ENCODE measurements around the gene UFD1.

UFD1 gene, protein sequence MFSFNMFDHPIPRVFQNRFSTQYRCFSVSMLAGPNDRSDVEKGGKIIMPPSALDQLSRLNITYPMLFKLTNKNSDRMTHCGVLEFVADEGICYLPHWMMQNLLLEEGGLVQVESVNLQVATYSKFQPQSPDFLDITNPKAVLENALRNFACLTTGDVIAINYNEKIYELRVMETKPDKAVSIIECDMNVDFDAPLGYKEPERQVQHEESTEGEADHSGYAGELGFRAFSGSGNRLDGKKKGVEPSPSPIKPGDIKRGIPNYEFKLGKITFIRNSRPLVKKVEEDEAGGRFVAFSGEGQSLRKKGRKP

DNA sequence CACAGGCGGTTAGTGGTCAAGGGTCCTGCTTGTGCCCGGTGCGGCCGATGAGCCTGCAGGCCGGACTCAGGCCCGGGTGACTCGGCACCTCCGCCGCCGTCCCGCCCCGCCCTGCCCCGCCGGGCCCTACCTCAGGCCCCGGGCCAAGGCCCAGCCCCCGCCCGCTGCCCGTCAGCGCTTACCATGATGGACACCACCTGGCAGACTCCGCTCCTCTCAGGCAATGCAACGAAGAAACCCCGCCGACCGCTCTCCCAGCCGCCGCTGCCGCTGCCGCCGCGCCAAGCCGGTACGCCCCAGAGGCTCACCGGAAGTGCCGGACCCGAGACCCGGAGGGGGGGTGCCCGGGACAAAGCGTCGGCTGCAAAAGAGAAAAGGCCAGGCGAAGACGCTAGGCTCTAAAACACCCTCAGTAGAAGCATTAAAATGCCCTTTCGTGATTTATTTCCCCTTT lies at the start of gene UFD1:
UFD1 (minus strand) TSS at position 293 of the 454 bp plus-strand sequence; CDS start at position 185, 108 bp downstream.
- peak; percentile 71 for DNase-seq

DNA sequence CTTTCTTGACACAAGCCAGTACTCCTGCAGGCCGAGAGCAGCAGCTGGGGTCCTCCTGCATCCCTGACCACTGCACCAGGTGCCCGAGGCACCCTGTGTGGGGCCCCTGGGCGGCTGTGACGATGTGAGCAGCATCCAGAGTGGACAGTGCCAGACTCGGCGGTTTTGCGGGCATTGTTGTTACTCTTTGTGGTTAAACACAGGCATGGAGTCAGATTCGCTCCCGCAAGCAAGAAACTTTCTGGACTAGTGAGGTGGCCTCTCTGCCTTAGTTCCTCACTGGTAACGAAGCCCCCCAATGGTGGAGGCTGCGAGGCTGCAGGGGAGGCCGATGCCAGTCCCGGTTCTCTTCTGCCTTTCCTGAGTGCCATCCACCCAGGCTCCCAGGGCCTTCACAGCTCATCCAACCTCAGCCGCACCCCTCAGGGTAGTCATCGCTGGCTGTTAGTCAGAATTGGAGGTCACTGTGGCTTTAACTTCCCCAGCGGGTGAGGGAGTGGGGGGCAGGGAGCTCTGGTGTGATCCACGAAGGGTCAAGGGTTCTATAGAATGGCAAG lies 48.9 kb upstream of the UFD1 start:
- DNase-seq = peak; percentile 42

DNA sequence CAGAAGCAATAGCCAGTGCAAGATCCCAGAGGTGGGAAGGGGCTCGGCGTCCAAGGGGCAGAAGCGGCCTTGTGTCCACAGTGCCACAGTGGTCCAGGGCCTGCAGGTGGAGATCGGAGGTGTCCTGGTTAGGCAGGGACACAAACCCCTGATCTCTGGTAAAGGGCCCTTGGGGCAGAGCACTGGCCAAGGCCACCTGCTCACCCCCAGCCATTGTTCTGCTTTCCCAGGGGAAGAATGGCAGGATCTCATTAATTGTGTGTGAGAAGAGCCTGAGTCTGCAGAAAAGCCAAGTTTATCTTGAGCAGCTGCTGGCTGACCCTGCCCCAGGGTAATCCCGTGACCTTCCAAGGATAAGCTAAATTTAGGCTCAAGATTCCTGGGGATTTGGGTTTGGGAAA lies 48.3 kb upstream of the UFD1 start:
- peak; percentile 61 for DNase-seq

DNA sequence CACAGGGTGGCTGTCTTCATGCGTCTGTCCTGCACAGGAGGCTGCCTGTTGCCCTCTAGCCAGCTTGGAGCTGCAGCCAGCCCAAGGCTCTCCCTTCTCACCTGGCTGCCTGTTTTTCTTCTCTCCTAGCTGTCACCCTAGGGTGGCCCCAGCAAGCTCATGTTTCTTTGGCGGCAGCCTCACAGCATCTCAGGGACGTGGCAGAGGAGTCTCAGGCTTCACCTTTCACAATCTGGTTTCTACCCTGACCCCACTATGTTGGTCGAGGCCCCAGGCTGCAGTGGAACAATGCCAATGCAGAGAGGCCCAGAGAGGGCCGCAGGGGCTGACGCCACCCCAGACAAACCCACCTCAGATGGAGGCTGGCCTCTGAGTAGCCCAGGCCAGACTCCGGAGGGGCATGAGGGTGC lies 47.7 kb upstream of the UFD1 start:
- no peak for DNase-seq

DNA sequence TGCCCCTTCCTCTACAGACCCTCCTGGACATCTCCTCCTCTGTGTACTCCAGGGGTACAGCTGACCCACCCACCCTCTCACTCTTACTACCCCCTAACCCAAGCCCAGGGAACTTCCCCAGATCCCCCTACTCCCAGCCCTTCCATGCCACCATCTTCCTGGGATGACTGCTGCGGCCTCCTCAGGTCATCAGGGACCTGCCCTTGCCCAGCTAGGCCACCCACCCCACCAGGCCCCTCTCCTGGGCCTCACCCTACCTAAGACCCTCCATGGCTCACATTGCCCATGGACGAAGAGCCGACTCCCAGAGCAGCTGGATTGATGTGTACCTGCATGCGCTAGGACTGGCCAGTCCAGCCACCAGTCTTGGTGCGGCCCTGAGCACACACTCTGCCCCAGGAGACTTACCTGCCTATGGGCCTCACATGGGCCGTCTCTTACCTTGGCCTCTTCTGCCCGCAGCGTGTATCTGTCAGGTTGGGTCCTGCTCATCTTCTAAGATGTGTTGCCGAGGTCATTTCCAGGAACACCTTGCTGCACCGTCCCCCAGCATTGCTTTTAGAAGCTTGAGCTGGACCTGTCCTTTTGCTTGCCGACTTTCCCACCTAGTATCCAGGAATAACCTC lies 47.2 kb upstream of the UFD1 start:
- no peak for DNase-seq

DNA sequence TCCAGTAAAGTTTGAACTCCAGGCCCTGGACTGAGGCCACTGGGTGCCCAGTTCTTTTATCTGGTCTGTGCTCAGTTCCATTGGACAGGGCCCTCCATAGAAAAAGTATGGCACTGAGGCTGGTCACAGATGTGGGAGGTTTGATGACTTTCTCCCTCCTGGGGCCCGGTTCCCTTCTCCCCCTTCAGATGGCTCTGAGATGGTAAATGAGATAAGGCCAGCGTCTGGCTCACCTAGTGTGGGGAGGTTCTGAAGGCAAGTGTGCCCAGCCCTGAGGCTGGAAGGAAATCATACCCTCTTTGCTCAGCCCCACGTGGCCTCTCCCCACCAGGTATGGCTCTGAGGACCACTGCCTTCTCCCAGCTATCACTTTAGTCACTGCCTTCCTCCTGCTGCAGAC lies 46.7 kb upstream of the UFD1 start:
- no peak for DNase-seq

DNA sequence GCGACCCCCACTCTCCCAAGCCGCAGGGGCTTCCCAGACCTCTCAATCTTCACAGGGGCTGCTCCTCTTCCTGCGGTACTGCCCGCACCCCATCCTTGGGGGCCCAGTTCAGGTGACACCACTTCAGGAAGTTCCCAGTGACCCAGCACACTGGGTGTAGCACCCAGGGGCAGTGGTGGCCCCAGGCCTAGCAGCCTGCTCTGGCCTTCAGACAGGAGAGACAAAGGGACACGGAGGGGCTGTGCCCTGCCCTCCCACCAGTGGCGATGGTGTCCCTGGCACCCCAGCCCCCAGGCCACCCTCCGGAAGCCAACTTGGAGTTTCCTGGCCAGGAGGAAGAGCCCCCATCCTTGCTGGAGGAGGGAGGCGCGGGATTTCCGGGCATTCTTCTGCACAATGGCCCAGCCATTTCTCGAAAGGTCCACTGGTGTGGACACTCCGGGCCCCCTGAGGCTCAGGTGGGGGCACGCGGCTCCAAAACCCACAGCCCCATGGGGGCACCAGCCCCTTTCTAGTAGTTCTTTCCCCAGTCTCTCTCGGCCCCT lies 46.2 kb upstream of the UFD1 start:
- no peak for DNase-seq

DNA sequence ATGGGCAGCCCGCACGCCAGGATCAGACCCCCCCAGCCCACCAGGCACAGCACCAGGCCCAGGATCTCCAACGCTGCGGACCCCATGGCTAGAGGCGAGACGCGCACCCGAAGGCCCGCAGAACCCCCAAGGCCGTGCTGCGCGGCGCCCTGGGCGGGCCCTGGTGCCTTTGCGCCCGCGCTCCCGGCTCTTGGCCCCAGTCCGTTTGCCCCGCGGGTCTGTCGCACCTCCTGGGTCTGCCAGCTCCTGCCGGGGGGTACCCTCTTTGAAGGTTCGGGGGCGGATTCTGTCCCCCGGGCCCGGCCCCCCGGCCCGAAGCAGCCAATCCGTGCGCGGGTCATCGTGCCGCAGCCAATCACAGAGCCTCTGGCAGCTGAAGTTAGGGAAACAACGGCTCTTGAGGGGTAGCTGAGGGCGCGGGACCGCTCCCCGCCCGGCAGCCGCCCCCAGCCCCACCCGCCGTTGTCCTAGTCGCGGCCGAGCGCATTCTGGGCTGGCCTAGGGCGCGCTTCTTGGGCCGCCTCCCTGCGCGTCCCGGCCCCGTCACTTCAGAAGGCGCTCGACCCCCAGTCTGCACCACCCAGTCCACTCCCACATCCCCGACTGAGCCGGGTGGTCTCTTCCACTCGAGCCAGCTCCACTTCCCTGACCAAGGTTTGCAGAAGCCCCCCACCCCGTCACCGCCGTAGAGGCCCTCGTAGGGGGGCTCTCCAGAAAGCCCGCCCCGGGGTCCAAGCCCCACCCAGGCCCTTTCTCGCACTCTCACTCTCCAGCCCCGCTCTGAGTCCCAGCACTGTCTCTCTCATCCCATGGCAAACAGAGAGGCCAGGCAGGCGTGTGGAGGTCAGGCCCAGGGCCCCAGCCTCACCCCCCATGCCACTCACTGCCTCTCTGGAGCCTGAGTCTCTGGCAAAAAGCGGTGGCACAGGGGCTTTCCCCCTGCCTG lies 45.5 kb upstream of the UFD1 start, which contains the start of gene CLDN5:
CLDN5 (minus strand) TSS at position 241 of the 946 bp plus-strand sequence; CDS start at position 86, 155 bp downstream.
- DNase-seq = no peak

DNA sequence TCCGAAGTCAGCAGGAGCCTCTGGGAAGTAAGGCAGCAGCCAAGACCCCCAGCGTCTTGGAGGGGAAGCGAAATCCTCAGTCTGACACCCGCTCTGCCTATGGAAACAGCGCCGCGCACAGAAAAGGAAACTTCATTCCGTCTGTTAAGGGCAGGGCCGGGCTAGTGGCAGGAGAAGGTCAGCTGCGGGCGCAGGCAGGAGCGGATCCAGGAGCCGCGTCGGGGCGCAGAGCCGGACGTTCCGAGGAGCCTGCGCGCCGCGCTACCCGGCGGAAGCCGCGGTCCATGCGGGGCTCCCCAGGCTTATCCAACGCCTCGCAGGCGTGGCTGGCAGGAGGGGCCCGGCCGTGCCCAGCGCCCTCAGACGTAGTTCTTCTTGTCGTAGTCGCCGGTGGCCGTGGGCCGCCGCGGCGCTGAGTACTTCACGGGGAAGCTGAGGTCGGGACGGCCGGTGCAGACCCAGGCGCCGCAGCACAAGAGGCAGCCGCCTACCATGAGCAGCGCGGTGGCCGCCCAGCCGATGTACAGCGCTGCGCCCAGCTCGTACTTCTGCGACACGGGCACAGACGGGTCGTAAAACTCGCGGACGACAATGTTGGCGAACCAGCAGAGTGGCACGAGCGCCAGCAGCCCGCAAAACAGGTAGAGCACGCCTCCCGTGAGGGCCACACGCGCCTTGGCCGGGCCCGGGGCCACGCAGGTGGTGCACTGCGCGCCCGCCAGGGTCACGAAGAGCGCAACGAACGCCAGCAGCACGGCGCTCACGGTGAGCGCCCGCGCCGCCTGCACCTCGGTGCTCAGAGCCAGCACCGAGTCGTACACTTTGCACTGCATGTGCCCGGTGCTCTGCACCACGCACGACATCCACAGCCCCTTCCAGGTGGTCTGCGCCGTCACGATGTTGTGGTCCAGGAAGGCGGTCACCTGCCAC lies 44.5 kb upstream of the UFD1 start:
- DNase-seq = no peak

DNA sequence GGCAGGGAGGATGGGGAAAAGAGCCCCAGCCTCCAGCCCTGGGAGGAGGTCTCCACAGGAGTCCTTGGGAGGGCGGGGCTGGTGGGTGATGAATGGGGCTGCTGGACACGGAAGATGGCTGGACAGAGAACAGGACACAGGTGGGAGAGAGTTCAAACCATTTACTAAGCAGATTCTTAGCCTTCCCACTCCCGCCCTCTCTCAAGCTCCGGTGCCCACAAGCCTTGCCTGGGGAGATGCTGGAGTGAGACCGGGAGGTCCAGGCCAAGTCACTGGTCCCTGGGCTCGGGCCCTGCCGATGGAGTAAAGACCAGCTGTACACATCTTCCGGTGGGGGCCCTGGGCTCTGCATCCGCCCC lies 43.9 kb upstream of the UFD1 start:
- peak; percentile 23 for DNase-seq

DNA sequence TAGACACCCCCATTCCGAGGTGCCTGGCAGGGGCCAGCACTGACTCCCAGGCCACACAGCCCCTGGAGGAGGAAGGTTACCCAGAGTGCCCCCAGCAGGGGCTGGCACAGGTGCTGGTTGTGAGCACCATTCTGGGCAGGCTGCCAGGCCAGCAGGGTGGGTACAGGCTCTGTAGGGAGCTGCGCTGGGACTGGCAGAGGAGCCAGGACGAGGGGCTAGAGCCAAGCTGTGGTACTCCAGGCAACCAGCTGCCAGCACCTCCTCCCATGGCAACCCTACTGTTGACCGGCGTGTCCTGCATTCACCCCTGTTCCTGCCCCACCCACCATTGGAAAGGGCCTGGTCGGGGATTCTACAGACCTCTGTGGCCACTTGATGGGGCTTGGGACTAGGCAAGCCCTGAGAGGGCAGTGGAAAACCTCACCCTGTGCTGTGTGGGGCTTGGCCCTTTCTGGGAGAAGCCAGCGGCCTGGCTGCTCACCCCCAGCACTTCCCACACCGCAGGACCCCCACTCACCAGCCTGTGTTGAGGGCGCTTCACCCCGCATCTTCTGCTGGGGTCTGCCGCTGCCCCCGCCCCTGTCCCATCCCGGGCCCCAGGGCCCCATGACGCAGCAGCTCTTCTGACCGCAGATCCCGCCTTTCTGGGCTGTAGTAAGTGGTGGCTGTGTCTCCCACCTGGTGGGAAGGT lies 43.3 kb upstream of the UFD1 start:
- DNase-seq = peak; percentile 32

DNA sequence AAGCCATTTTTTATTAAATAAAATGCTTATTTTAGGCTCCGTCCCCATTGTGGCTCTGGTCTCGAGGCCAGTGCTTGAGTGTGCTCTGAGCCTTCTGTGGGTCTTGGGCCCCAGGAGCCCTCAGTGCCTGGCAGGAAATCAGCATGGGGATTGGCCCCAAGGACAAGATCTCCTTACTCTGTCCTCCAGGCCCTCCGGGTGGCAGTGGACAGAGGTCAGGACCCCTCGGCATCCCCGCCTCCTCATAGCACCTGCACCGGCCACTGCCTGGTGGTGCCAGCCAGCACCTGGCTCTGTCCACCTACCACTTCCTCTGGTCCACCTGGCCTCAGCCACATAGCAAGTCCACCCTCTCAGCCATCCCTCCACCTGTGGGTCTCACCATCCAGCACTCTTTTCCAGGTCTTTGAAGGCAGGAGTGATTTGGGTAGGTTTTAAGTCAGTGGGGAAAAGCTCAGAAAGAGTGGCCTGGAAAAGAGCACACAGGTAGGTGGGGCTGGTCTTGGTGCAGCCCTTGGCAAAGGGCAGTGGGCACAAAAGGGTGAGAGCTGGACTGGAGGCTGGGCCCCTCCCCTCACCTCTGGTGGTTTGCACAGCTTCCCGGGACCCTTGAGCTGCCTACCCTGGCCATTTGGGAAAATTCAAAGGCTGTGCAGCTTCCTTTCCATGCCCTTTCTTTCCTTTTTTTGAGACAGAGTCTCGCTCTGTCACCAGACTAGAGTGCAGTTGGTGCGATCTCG lies 41.7 kb upstream of the UFD1 start:
- no peak for DNase-seq

DNA sequence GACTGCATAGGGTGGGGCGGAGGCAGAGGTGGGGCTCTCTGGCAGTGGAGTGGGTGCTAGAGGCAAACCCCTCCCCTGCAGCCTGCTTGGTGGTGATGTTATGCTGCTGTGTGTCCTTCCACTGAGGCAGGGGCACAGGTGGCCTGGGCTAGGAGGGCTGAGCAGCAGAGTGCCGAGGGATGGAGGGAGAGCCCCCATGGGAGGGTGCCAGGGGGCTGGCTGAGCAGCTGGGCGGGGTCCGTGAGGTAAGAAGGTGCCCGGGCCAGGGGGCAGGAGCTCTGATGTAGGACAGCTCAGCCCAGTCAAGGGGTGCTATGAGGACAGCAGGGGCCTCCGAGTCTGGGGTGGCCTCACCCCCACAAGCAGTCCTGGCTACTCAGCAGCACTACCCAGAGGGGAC lies 41.0 kb upstream of the UFD1 start:
- no peak for DNase-seq

DNA sequence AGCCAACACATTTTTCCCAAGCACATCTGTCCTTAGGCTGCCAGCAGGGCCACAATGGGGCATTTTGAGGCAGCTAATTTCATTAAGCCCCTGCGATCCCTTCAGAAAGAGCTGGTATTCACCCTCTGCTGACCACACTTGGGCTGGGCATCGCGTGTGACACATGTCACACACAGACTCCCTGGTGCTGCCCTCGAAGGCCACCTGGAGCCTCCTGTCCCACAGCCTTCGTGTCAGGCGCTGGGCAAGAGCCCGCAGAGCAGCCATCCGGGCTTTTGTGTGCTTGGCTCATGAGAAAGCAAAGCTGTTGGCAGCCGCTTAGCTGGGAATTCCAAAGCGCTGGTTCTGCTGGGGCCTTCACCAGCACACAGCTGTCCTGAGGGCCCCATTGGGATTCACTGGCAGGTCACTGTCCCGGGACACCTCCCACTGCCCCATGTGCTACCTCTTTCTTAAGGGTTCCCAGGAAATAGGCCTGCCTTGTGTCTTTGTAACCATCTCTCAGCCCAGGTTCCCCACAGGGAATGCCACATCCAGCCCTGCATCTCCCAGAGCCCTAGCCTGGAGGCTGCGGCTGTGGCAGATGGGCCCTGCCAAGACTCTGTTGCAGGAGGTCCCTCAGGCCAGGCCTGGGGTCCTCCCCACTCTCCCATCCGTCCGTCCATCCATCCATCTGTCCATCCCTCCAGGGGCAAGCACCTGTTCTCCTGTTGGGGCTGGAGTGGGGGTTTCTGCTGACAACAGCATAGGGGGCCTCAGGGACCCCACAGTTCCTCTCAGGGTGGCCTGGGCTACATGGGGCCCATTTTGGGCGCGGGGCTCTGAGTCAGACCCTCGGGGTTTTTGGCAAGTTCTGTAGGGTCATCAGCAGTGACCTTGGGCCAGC lies 40.3 kb upstream of the UFD1 start:
- DNase-seq = no peak

DNA sequence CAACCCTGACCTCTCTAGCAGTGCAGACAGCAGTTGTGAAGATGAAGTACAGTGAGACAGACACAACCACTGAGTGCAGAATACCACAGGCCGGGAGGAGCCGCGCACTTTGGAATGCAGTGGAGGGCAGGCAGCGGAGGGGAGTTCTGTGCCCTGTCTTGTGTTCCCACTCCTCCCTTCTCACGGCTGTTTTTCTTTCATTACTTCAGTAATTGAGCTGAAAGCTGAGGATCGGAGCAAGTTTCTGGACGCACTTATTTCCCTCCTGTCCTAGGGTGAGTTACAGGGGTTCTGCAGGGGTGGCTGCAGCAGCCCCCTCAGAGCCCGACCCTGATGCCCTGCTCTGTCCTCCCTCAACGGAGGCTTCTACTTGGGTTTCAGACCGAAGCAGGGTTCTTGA lies 39.6 kb upstream of the UFD1 start:
- no peak for DNase-seq

DNA sequence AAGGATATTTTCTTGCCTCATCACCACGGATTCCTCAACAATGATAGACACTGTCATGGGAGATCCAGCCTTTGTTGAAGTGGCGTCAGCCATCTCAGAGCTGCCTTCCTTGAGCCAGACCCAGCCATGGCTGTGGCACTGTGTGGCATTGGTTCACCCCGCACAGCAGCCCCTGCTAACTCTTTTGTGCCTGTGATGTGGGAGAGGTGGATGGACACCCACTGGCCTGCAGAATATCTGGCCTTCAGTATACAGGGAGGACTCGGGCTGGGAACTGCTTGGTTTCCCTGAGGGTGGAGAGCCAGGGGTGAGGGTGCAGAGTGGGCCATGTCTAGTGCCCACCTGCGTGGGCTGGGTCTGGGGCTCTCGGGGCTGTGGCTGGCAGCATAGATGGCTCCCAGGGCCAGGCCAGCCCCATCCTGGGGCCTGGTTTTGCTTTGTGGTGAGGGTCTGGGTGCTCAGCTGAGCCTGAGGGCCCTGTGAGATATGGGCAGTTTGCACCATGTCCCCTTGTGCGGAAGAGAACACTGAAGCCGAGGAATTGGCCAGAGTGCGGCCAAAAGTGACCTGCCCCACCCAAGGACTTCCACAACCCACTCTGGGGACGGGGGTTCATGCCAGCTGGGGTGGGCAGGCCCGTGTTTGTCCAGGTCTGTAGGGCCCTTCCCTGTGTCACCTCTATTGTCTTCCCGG lies 39.1 kb upstream of the UFD1 start:
- DNase-seq = no peak

DNA sequence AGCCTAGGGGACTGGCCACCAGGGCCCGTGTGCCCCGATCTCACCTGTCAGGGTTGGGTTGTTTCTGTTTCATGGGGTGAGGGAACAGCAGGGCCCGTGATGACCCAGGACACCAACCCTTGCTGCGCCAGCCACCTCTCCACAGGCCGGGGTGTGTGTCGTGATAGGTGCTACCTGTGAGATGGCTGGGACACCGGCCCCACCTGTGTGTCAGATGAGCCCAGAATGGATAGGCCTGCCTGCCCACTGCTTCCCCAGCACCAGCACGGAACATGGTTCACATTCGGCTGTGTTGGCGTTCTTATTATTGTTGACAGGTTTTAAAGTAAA lies 38.1 kb upstream of the UFD1 start:
- no peak for DNase-seq

DNA sequence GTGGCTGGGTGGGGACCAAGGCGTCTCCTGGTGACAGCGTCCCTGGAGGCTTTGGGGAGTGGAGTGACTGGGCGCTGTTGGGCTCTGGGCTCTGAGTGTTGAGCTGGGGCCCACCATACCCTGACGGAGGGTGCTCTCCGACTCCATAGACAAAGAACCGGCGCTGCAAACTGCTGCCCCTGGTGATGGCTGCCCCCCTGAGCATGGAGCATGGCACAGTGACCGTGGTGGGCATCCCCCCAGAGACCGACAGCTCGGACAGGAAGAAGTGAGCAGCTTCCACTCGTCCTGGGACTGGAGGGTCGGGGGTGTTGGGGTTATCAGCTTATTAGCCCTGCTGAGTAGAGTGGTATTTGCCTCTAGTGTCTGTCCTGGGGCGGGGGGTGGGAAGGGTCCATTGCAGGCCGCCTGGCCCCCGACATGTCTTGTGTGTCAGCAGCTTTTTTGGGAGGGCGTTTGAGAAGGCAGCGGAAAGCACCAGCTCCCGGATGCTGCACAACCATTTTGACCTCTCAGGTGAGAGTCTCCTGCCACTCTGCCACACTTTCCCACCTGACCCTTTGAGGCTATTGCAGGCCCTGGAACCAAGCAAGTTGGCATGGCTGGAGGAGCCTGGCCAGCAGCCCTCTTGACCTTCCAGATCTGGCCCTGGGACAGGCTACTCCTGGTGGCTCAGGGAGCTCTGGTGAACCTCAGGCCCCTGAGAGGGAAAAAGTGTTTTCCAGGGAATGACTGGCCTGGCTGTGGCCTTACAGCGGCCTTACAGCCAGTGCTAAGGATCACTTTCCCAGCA lies 37.6 kb upstream of the UFD1 start:
- no peak for DNase-seq
